Uterus (tissue), 2 donors: ENCODE data around the gene WWC1.

Source experiments
- POLR2A ChIP-seq, 2 donors: fragments of 450-650 bp; IDR thresholded peaks; one replicate each; pipeline ENCODE4 v1.6.1; 2016; ENCODE audit warnings: antibody characterized with exemption in 2 of 2, mild to moderate bottlenecking in 1 of 2, moderate library complexity in 1 of 2
- TF ChIP-seq, protein P1 (sequence below), 4 experiments: fragments of 200-600 bp in 2 of 4; fragments of 450-650 bp in 2 of 4; sonication (generic) in 2 of 4; IDR thresholded peaks; one replicate each; pipeline ENCODE4 v1.5.1; 2016 to 2019; ENCODE audit warnings: antibody characterized with exemption in 4 of 4, mild to moderate bottlenecking in 2 of 4, moderate library complexity in 1 of 4

DNA sequence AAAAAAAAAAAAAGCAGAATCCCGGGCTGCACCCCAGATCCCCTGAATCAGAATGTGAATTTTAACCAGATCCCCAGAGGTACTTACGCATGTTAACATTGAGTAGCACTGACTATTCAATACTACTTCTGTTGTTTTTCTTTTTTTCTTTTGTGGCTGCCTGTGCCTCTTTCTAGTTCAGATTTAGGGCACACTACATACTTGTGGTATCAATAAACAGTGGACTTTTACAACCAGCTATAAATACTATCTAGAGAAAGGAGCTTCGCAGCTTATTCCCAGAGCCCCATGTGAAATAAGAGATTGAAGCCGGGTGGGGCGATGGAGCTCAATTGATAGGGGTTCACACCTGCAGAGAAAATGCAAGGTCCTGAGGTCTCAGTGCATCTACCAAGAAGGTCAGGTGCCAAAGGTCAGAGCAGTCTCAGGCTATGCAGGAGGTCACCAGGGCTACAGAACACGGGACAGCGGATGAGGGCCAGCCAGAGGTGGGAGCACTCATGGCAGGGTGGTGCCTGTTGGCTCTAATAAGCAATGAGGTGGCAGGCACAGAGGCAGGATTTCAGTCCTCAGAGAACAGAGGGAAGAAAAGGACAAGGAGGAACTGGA is 22.3 kb downstream of the WWC1 start:
- TF ChIP-seq, protein P1, sequence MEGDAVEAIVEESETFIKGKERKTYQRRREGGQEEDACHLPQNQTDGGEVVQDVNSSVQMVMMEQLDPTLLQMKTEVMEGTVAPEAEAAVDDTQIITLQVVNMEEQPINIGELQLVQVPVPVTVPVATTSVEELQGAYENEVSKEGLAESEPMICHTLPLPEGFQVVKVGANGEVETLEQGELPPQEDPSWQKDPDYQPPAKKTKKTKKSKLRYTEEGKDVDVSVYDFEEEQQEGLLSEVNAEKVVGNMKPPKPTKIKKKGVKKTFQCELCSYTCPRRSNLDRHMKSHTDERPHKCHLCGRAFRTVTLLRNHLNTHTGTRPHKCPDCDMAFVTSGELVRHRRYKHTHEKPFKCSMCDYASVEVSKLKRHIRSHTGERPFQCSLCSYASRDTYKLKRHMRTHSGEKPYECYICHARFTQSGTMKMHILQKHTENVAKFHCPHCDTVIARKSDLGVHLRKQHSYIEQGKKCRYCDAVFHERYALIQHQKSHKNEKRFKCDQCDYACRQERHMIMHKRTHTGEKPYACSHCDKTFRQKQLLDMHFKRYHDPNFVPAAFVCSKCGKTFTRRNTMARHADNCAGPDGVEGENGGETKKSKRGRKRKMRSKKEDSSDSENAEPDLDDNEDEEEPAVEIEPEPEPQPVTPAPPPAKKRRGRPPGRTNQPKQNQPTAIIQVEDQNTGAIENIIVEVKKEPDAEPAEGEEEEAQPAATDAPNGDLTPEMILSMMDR (IDR thresholded peaks at IDR 0.05) = no peak
- no peak for TF ChIP-seq POLR2A (IDR thresholded peaks at IDR 0.05)
